Measurements from ENCODE around the gene FSHR.

GRCh38 chr2:49050265-49050664 lies 104.0 kb downstream of the FSHR start:
- no peak for TF ChIP-seq CTCF (conservative IDR thresholded peaks at IDR 0.05)
- TF ChIP-seq ZFX (IDR thresholded peaks at IDR 0.05): no peak
